Raji (cell line): ENCODE results near the gene SLC25A4.

Experiments used
- POLR2A ChIP-seq: IDR thresholded peaks from 2 replicates; pipeline ENCODE4 v1.6.1; 2011; ENCODE audit warnings: low read depth, low read length, control low read depth; ENCODE audit not compliant: insufficient read depth

The SLC25A4 gene

GRCh38 chr4:185142564-185142911 lies 528 bp upstream of the SLC25A4 start:
- no peak for TF ChIP-seq POLR2A

GRCh38 chr4:185143601-185143969 lies 519 bp downstream of the SLC25A4 start:
- TF ChIP-seq POLR2A = no peak

- no peak for TF ChIP-seq POLR2A
Measured at GRCh38 chr4:185144601-185145240, 1.7 kb downstream of the SLC25A4 start.

GRCh38 chr4:185145572-185145971 lies 2.5 kb downstream of the SLC25A4 start:
- no peak for TF ChIP-seq POLR2A

- no peak for TF ChIP-seq POLR2A
Measured at GRCh38 chr4:185149392-185149791, 6.3 kb downstream of the SLC25A4 start.

- no peak for TF ChIP-seq POLR2A
Measured at GRCh38 chr4:185151296-185151695, 8.2 kb downstream of the SLC25A4 start.

GRCh38 chr4:185165605-185166063 lies 22.6 kb downstream of the SLC25A4 start:
- TF ChIP-seq POLR2A = no peak

GRCh38 chr4:185167234-185167633 lies 24.2 kb downstream of the SLC25A4 start:
- no peak for TF ChIP-seq POLR2A

- TF ChIP-seq POLR2A = no peak
Measured at GRCh38 chr4:185171373-185172071, 28.5 kb downstream of the SLC25A4 start.

GRCh38 chr4:185179488-185179887 lies 36.4 kb downstream of the SLC25A4 start:
- no peak for TF ChIP-seq POLR2A

- TF ChIP-seq POLR2A = no peak
Measured at GRCh38 chr4:185182239-185182638, 39.2 kb downstream of the SLC25A4 start.

GRCh38 chr4:185183622-185184281 lies 40.7 kb downstream of the SLC25A4 start:
- TF ChIP-seq POLR2A = no peak

- no peak for TF ChIP-seq POLR2A
Measured at GRCh38 chr4:185186769-185187168, 43.7 kb downstream of the SLC25A4 start.

- no peak for TF ChIP-seq POLR2A
Measured at GRCh38 chr4:185189606-185190305, 46.7 kb downstream of the SLC25A4 start.

- no peak for TF ChIP-seq POLR2A
Measured at GRCh38 chr4:185190306-185190856, 47.3 kb downstream of the SLC25A4 start.
